Memory B cell (primary cell): ENCODE data around the gene KRT31.
"Not testable (repeated sequence)": the region's sequence is repeated elsewhere in the genome, so short reads cannot be mapped to it uniquely, and the experiment has no call there.

ENCODE experiments used
- ATAC-seq: fragments of 150-1000 bp; cut with Tn5 transposase; 2 replicates; pipeline ENCODE4 v1.10.0; 2021; ENCODE audit warnings: low read depth, mild to moderate bottlenecking, moderate library complexity
- DNase-seq, 2 donors: peaks; one replicate each; pipeline ENCODE4 v3.0.0; 2022; ENCODE audit warnings: low spot score in 2 of 2
- H3K27ac Mint-ChIP-seq: one replicate; pipeline ENCODE4 v1.8.0; 2022; ENCODE audit warnings: mild to moderate bottlenecking, moderate library complexity, mixed read lengths
- H3K27me3 Mint-ChIP-seq: one replicate; pipeline ENCODE4 v1.8.0; 2022; ENCODE audit warnings: mixed read lengths
- H3K36me3 Mint-ChIP-seq: one replicate; pipeline ENCODE4 v1.8.0; 2022; ENCODE audit warnings: mild to moderate bottlenecking, mixed read lengths
- H3K4me1 Mint-ChIP-seq: one replicate; pipeline ENCODE4 v1.8.0; 2022; ENCODE audit warnings: mixed read lengths
- H3K4me3 Mint-ChIP-seq: one replicate; pipeline ENCODE4 v1.8.0; 2022; ENCODE audit warnings: mild to moderate bottlenecking, moderate library complexity, mixed read lengths
- H3K9me3 Mint-ChIP-seq: one replicate; pipeline ENCODE4 v1.8.0; 2022; ENCODE audit warnings: mixed read lengths

The KRT31 gene

DNA sequence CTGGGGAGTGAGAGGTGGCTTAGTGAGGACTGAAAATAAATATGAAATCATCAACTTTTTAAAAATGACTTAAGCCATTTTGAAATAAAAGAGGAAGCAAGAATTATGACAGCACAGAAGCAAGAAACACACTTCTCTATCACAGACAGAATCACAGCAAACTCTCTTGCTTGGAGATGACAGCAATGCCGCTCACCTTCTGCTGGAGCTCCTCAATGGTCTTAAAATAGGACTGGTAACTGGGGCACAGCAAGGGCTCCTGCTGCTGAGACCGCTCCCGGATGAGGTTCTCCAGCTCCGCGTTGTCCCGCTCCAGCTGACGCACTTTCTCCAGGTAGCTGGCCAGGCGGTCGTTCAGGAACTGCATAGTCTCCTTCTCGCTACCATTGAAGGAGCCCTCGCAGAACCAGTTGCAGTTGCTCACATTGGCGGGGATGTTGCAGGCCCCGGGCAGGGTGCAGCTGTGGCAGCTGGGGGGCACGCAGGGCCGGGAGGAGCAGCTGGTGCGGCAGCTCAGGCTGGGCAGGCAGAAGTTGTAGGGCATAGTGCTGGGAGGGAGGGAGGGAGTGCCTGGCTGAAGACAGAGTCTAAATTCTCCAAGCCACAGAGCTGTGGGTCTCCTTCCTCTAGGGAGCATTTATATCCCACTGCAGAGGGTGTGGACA, at the start of gene KRT31:
Gene KRT31 (minus strand): TSS at position 613 of the 665 bp plus-strand sequence. CDS start 69 bp downstream, at position 544.
- no peak for DNase-seq
- ATAC-seq = no peak
- no peak within 1 kb of the TSS for H3K4me3 Mint-ChIP-seq
- no peaks in the 10 kb centered on the region for H3K4me1 Mint-ChIP-seq
- H3K27me3 Mint-ChIP-seq = peaks cover 23% of the 10 kb centered on the region
- no peaks in the 10 kb centered on the region for H3K36me3 Mint-ChIP-seq
- no peak within 1 kb of the TSS for H3K27ac Mint-ChIP-seq
- H3K9me3 Mint-ChIP-seq = no peaks in the 10 kb centered on the region

DNA sequence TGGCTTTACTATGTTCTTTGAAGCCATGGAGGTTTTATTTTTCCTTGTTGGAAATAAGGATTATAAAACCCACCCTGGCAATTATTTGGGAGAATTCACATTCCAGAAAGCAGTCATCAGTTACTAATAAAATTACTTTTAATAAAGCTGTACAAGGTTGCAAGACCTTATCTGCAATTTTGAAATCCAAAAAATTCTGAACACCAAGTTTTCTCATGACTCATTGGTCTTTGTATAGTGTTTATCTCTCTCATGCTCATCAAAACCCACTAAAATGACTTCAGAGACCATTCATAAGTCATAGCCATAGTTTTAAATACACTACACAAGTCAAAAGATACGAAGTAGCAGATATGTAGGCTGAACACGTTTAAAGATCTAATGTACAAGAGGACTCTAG, 49.4 kb upstream of the KRT31 start:
- Mint-ChIP-seq H3K4me1 (no peaks in the 10 kb centered on the region), H3K27me3 (peaks cover 23% of the 10 kb centered on the region), H3K9me3 (no peaks in the 10 kb centered on the region), H3K27ac (no peak overlapping the region), H3K36me3 (no peaks in the 10 kb centered on the region), H3K4me3 (no peak overlapping the region)
- ATAC-seq = no peak
- DNase-seq = no peak

DNA sequence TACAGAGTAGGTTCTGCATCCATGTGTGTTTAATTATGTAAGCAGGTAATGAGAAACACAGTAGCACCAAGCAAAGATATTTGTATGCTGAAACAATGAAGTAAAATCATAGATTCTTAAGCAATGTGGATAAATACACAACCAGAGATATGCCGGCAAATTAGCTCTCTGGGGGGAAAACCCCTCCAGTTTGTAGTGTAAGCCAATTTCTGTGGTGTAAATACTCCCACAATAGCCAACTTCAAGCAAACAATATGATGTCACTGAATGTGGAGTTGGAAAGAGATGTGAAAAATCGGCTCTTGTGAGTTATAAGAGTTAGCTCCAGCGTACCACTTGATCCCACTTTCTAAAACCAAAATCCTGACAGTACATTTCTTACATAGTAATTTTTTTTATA, 47.2 kb upstream of the KRT31 start:
- no peak for ATAC-seq
- H3K27ac Mint-ChIP-seq = no peak overlapping the region
- no peak overlapping the region for H3K4me3 Mint-ChIP-seq
- no peaks in the 10 kb centered on the region for H3K36me3 Mint-ChIP-seq
- H3K27me3 Mint-ChIP-seq = peaks cover 30% of the 10 kb centered on the region
- H3K9me3 Mint-ChIP-seq = no peaks in the 10 kb centered on the region
- H3K4me1 Mint-ChIP-seq = no peaks in the 10 kb centered on the region
- DNase-seq = no peak

DNA sequence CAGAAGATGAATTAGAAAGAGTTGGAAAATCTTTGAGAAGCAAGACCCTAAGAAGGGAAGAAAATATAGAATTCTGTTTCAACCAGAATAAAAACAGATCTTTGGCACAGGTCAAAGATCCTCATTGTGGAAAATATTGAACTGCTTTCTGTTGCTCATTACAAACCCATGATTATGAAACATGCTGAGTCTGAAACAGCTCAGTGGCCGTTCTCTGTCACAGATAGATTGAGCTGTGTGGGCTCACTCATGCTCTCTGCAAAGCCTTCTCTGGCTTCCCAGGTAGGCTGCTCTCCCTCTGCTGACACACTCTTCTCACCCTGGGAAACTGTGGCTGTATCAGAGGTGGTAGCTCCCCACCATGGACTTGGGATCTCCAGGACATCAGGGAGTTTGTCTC, 46.8 kb upstream of the KRT31 start:
- H3K27me3 Mint-ChIP-seq = peaks cover 30% of the 10 kb centered on the region
- DNase-seq (no peak), ATAC-seq (no peak)
- H3K4me1 Mint-ChIP-seq = no peaks in the 10 kb centered on the region
- no peaks in the 10 kb centered on the region for H3K9me3 Mint-ChIP-seq
- no peak overlapping the region for H3K27ac Mint-ChIP-seq
- no peak overlapping the region for H3K4me3 Mint-ChIP-seq
- H3K36me3 Mint-ChIP-seq = no peaks in the 10 kb centered on the region

DNA sequence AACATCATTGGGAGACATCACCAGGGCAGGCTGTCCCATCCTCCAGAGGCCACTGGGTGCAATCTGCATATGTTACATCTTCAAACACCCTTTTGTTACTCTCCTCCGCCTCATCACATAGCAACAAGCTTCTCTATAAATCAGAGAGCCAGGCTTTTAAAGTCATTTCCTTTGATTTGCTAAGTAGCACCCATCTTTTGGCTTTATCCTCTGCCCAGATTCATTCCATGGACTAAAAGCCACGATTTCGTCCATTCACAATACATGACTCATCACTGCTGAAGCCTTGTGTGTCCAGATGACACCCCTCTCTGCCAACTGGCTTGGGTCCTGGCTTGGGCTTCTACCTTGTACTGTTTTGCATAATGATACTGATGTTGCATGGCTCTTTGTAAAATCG, 45.3 kb upstream of the KRT31 start:
- ATAC-seq = no peak
- no peak for DNase-seq
- Mint-ChIP-seq H3K4me1 (no peaks in the 10 kb centered on the region), H3K4me3 (no peak overlapping the region), H3K27me3 (peaks cover 23% of the 10 kb centered on the region), H3K27ac (no peak overlapping the region), H3K36me3 (no peaks in the 10 kb centered on the region), H3K9me3 (no peaks in the 10 kb centered on the region)

DNA sequence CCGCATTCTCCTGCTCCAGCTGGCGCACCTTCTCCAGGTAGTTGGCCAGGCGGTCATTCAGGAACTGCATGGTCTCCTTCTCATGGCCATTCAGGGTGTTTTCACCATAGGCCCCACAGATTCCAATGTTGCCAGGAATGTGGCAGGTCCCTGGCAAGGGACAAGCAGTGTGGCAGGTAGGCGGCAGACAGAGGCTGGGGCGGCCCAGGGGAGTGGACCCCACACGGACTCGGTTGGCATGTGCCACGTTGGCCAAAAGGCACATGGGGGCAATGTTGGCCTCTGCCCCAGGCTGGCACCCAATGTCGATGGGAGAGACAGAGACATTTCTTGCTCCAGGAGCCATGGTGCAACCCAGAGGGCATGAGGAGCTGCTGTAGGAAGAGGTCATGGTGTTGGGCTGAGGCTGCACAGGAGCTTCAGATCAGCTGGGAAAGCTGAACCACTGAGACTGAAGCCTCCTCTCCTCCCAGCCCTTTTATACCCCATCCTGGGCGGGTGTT, 43.2 kb upstream of the KRT31 start, which contains the start of gene KRT38:
Gene KRT38 (minus strand): TSS at position 453 of the 503 bp plus-strand sequence. CDS start 62 bp downstream, at position 391.
- H3K4me3 Mint-ChIP-seq = no peak within 1 kb of the TSS
- H3K36me3 Mint-ChIP-seq = no peaks in the 10 kb centered on the region
- ATAC-seq = no peak
- no peak within 1 kb of the TSS for H3K27ac Mint-ChIP-seq
- H3K9me3 Mint-ChIP-seq = no peaks in the 10 kb centered on the region
- H3K27me3 Mint-ChIP-seq = peaks cover 23% of the 10 kb centered on the region
- no peaks in the 10 kb centered on the region for H3K4me1 Mint-ChIP-seq
- DNase-seq = no peak

DNA sequence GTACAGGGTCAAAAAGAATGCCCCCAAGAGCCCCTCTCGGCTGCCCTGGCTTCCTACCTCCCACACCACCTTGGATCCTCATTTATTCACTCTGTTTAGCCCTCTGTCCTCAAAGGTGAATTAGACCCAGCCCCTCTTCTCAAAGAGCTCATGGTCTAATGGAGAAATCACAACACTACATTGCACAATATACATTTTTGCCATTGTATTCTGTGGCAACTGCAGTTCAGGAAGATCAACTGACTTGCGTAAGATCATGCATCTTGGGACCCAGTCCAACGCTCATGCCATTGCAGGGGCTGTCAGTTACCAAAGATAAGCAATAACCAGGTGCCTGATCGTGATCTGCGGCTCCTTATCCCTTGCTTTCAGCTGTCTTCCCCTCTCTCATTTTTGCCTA, 42.0 kb upstream of the KRT31 start:
- Mint-ChIP-seq H3K9me3 (no peaks in the 10 kb centered on the region), H3K27ac (no peak overlapping the region), H3K27me3 (peaks cover 22% of the 10 kb centered on the region), H3K4me1 (no peaks in the 10 kb centered on the region), H3K4me3 (no peak overlapping the region), H3K36me3 (no peaks in the 10 kb centered on the region)
- DNase-seq (no peak), ATAC-seq (no peak)

DNA sequence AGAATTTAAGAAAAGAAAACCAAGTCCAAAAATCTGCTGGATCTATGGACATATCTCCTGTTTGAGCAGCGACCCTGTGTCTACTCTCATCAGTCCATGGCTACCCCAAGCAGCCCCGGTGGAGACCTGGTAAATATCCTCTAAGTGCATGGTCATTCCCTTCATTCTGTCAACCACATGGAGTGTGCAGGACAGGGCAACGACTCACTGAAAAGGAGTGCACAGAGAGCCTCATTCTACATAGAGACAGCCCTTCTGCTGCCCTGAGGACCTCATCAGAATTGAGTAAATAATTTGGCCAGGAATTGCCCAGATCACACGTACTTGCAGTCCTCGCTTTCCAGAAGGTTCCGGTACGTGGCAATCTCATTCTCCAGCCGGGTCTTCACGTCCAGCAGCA, 40.4 kb upstream of the KRT31 start:
- no peak overlapping the region for H3K27ac Mint-ChIP-seq
- no peaks in the 10 kb centered on the region for H3K36me3 Mint-ChIP-seq
- no peak for DNase-seq
- H3K4me1 Mint-ChIP-seq = no peaks in the 10 kb centered on the region
- peaks cover 20% of the 10 kb centered on the region for H3K27me3 Mint-ChIP-seq
- H3K9me3 Mint-ChIP-seq = no peaks in the 10 kb centered on the region
- no peak for ATAC-seq
- no peak overlapping the region for H3K4me3 Mint-ChIP-seq

DNA sequence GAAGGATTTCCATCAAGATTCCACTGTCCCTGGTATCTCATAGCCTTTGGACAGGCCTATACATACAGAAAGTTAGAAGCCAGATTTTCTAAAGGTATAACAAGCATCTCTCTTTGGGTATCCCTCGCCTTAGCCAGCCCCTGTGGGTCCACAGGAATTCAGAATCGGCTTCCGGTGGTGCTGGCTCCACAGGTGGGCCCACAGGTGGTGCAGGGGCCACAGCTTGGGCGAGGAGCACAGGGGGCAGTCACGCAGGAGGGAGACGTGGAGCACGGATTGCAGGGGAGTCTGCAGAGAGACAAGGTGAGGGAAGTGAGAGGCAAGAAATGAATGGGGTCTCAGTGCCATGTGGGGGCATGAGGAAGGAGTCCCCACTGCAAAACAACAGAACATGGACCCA, 39.8 kb upstream of the KRT31 start:
- H3K36me3 Mint-ChIP-seq = no peaks in the 10 kb centered on the region
- H3K4me3 Mint-ChIP-seq = no peak overlapping the region
- no peaks in the 10 kb centered on the region for H3K4me1 Mint-ChIP-seq
- peaks cover 21% of the 10 kb centered on the region for H3K27me3 Mint-ChIP-seq
- H3K9me3 Mint-ChIP-seq = no peaks in the 10 kb centered on the region
- DNase-seq (no peak), ATAC-seq (no peak)
- no peak overlapping the region for H3K27ac Mint-ChIP-seq

DNA sequence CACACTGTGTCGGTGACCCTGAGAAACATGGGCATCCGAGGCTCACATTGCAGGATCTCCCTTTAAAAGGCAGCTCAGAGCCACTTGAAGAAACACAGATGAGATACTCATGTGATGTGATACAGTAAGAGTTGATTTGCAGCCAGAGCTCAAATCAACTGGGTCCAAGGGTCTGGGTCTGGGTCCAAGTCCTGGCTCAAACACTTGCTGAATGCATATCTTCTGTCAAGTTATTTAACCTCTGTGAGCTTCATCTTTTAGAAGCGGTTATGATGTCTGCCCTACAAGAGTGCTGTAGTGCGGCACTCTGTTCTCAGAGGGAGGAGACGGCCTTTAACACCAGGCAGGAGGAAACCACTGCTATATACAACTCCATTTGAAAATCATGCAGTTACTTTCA, 37.0 kb upstream of the KRT31 start:
- H3K27me3 Mint-ChIP-seq = peaks cover 12% of the 10 kb centered on the region
- H3K36me3 Mint-ChIP-seq = no peaks in the 10 kb centered on the region
- no peak overlapping the region for H3K27ac Mint-ChIP-seq
- H3K4me3 Mint-ChIP-seq = no peak overlapping the region
- ATAC-seq = no peak
- H3K9me3 Mint-ChIP-seq = no peaks in the 10 kb centered on the region
- no peak for DNase-seq
- no peaks in the 10 kb centered on the region for H3K4me1 Mint-ChIP-seq

DNA sequence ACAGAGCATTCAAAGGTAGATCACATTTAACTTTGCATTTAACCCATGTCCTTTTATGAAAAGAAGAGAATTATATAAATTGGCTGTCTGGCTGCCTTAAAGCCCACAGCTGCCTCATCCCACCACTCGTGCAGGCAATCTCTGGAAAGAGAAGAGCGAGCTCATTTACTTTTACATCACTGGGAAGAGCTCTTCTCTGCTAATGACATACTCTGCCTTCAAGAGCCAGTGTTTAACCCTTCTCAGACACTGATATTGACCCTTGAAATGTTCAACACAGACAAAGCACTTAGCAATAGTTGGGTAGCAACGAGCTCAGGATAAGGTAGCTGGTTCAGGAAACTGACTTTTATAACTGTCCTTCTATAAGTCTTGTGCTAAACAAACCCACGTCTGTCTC, 36.6 kb upstream of the KRT31 start:
- no peaks in the 10 kb centered on the region for H3K36me3 Mint-ChIP-seq
- H3K27ac Mint-ChIP-seq = no peak overlapping the region
- no peak overlapping the region for H3K4me3 Mint-ChIP-seq
- peaks cover 10% of the 10 kb centered on the region for H3K27me3 Mint-ChIP-seq
- no peak for ATAC-seq
- no peak for DNase-seq
- no peaks in the 10 kb centered on the region for H3K4me1 Mint-ChIP-seq
- no peaks in the 10 kb centered on the region for H3K9me3 Mint-ChIP-seq

DNA sequence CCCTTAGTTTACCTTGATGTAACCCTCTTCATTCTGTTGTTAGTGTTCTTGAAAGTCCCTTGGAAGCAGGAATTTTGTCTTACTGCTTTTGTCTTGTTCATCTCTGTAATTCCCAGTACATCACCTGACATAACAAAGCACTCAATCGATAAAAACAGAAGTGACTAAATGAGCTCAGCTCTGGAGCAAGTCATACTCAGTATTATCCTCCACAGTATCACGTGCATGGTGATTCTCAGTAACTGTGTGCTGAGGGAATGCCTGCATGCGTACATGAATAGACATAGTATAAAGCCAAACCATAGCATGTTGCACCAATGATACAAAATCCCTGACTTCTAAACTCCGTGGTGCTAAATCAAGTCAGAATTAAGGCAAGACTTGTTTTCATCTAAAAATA, 36.2 kb upstream of the KRT31 start:
- peaks cover 13% of the 10 kb centered on the region for H3K27me3 Mint-ChIP-seq
- H3K4me1 Mint-ChIP-seq = no peaks in the 10 kb centered on the region
- no peak overlapping the region for H3K27ac Mint-ChIP-seq
- no peaks in the 10 kb centered on the region for H3K36me3 Mint-ChIP-seq
- no peak overlapping the region for H3K4me3 Mint-ChIP-seq
- DNase-seq (no peak), ATAC-seq (no peak)
- H3K9me3 Mint-ChIP-seq = no peaks in the 10 kb centered on the region

DNA sequence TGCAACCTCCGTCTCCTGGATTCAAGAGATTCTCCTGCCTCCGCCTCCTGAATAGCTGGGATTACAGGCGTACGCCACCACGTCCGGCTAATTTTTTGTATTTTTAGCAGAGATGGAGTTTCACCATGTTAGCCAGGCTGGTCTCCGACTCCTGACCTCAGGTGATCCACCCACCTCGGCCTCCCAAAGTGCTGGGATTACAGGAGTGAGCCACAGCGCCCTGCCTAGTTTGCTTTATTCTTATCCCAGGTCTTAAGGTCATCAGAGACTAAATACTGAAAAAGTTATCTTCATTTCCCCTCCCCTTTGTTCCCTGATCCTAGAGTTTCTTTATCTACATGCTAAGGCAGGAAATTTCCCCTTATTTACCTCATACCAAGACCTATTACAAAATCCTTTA, 33.0 kb upstream of the KRT31 start:
- H3K27me3 Mint-ChIP-seq, DNase-seq, H3K4me1 Mint-ChIP-seq, ATAC-seq, H3K4me3 Mint-ChIP-seq, H3K9me3 Mint-ChIP-seq, H3K27ac Mint-ChIP-seq, H3K36me3 Mint-ChIP-seq: not testable (repeated sequence)

DNA sequence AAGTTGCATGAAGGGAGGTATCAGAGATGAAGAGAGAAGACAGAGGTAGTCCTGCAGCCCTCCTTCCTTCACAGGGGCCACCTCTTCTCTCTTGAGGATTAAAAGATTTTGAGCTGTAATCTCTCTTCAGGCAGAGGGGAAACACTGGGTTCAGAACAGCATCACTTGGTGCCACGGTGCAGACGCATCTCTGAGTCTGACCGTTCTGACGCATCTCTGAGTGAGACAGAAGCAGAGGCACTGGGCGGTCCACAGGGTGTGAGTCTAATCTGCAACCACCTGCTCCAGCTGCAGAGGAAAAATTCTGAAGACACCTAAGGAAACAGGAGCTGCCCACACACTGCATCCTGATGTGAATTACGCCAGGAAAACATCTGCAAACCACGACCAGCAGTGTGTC, 32.3 kb upstream of the KRT31 start:
- Mint-ChIP-seq H3K36me3 (no peaks in the 10 kb centered on the region), H3K4me3 (no peak overlapping the region), H3K27ac (no peak overlapping the region), H3K27me3 (peaks cover 11% of the 10 kb centered on the region), H3K9me3 (no peaks in the 10 kb centered on the region), H3K4me1 (no peaks in the 10 kb centered on the region)
- DNase-seq (no peak), ATAC-seq (no peak)

DNA sequence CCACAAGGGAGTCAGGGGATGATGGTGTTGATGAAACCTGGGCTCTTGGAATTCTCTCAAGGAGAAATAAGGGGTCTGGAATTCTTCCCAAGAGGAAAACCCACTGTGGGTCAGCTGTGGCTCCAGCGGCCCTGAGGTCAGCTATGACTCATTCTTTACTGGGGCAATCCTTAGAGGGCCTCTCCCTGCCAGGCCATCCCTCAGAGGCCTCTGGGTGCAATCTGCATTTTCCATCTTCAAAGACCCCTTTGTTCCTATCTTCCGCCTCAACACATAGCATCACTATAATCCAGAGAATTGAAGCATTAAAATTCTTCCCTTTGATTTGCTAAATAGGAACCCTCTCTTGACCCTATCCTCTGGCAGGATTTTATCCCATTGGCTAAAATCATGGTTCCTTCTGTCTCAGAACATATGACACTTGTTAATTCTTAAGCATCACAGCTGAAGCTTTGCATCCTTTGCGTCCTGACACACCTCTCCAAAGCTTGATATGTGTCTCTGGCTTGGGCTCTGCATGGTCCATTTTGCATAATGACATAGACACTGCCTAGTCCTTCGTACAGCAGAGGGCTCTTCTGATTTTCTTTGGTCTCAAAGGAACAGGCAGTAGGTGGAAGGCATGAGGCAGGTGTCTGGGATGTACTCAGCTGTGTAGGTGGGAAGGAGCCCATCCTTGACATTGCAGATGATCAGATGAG, 31.3 kb upstream of the KRT31 start:
- H3K27me3 Mint-ChIP-seq = peaks cover 8% of the 10 kb centered on the region
- no peak for DNase-seq
- ATAC-seq = no peak
- no peaks in the 10 kb centered on the region for H3K4me1 Mint-ChIP-seq
- H3K27ac Mint-ChIP-seq = no peak overlapping the region
- H3K4me3 Mint-ChIP-seq = no peak overlapping the region
- H3K36me3 Mint-ChIP-seq = no peaks in the 10 kb centered on the region
- H3K9me3 Mint-ChIP-seq = no peaks in the 10 kb centered on the region
